ENCODE measurements around the gene KCNK15. TPM values are rescaled to one million over a fixed set of nuclear protein-coding genes. Genes with fewer than 3 reads are reported as not detected.

The KCNK15 gene
- total RNA-seq, 6 experiments from 2014 or later, result 0.07 to 0.28 (median 0.21) TPM; not detected in 1

- Mint-ChIP-seq H3K27ac (peak overlapping the region; percentile 54), H3K4me3 (no peak overlapping the region), H3K4me1 (ENCODE audit: low read depth) (peaks cover 70% of the 10 kb centered on the region), H3K27me3 (ENCODE audit: insufficient read depth) (peaks cover 3% of the 10 kb centered on the region), H3K9me3 (peaks cover 3% of the 10 kb centered on the region; the same call in 1 of the 2 replicates), H3K36me3 (ENCODE audit: low read depth) (0 out of 2 replicates have a peak, but pooled peaks cover 6% of the 10 kb centered on the region)
- DNase-seq, result no peak
- no peak for TF ChIP-seq CTCF (IDR thresholded peaks at IDR 0.05)
Observed at GRCh38 chr20:44701118-44701857, 44.4 kb upstream of the KCNK15 start.

DNA sequence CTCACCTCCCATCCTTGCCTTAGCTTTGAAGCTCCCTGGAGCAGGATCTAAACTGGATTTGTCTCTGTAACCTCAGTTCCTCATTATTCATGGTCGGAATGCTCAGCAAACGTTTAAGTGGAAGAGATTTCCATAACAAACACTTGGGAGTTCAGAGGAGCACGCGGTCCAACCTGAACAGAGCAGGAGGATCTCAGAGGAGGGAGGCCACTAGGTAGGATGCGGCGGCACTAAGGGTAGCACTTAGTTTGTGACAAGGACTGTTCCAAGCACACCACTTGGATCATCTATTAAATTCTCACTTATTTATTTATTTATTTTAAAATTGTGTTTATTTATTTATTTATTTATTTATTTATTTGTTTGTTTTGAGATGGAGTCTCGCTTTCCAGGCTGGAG, 43.8 kb upstream of the KCNK15 start:
- Mint-ChIP-seq H3K27ac (no peak overlapping the region), H3K4me1 (ENCODE audit: low read depth) (peaks cover 70% of the 10 kb centered on the region), H3K4me3 (no peak overlapping the region), H3K36me3 (ENCODE audit: low read depth) (0 out of 2 replicates have a peak, but pooled peaks cover 6% of the 10 kb centered on the region), H3K9me3 (no peaks in the 10 kb centered on the region), H3K27me3 (ENCODE audit: insufficient read depth) (peaks cover 3% of the 10 kb centered on the region)
- no peak for TF ChIP-seq CTCF (IDR thresholded peaks at IDR 0.05)
- DNase-seq, result no peak

GRCh38 chr20:44702776-44703175, 42.9 kb upstream of the KCNK15 start:
- Mint-ChIP-seq H3K9me3 (no peaks in the 10 kb centered on the region), H3K27me3 (ENCODE audit: insufficient read depth) (peaks cover 3% of the 10 kb centered on the region), H3K4me1 (ENCODE audit: low read depth) (peaks cover 67% of the 10 kb centered on the region), H3K27ac (no peak overlapping the region), H3K4me3 (no peak overlapping the region; the same call in 1 of the 2 replicates), H3K36me3 (ENCODE audit: low read depth) (no peaks in the 10 kb centered on the region)
- no peak for DNase-seq
- TF ChIP-seq CTCF (IDR thresholded peaks at IDR 0.05), result no peak

DNA sequence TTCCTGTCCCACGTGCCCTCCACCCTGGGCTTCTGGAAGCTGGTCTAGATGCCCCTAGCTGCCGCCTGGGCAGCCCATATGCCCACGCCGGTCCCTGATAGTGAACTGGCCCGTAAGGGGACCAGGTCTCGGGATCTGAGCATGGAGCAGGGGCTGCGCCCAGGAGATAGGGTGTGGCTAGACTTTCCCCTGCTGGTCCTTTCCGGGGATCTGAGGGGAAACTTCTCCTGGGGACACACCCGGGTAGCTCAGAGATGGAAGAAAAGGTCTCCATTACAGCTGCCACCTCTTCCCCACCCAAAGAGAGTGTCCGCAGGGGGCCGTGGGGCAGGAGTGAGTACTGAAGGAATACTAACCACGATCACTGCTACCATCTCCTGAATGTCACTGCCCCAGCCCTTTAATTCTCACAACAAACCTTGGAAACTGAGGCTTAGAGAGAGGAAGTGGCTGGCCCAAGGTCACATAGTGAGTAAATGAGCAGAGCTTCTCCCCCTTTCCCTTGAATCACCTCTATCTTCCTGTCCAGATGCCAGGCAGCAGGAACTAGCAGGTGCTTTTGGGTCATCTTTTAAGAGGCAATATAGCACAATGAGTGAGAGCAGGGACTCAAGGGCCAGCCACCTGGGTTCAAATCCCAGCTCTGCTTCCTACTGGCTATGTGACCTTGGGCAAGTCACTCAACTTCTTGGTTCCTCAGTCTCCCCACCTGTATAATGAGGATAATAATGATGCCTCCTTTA, 42.3 kb upstream of the KCNK15 start:
- Mint-ChIP-seq H3K4me3 (no peak overlapping the region; the same call in 1 of the 2 replicates), H3K27ac (peak overlapping the region; percentile 7; the same call in 1 of the 2 replicates), H3K36me3 (ENCODE audit: low read depth) (no peaks in the 10 kb centered on the region), H3K9me3 (no peaks in the 10 kb centered on the region), H3K27me3 (ENCODE audit: insufficient read depth) (peaks cover 3% of the 10 kb centered on the region), H3K4me1 (ENCODE audit: low read depth) (peaks cover 63% of the 10 kb centered on the region)
- DNase-seq, result no peak
- no peak for TF ChIP-seq CTCF (IDR thresholded peaks at IDR 0.05)

DNA sequence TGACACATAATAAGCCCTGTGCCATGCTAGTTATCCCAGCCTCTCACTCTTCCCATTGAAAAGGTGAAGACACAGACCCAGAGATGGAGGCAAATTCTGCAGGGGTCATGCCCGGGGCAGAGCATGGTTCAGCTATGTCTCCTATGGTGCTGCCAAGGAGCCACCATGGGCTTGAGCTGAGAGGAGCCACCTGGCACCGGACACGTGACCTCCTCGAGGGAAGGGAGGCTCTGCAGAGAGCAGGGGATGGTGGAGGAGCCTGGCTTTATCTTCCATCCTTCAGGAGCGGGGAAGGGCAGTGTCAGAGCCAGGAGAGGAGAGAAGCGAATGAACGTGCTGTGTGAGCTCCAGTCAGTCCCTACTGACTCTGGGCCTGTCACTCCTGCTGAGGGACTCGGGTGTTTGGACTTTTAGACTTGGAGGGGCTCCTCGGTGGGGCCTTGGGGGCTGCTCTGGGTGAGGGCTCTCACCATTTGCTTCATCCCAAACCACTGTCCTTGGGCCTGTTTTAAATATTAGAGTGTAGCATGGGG, 41.6 kb upstream of the KCNK15 start:
- no peak overlapping the region; the same call in 1 of the 2 replicates for H3K4me3 Mint-ChIP-seq
- DNase-seq, result no peak
- H3K27me3 Mint-ChIP-seq (ENCODE audit: insufficient read depth), result peaks cover 3% of the 10 kb centered on the region
- no peak for TF ChIP-seq CTCF (IDR thresholded peaks at IDR 0.05)
- no peaks in the 10 kb centered on the region for H3K9me3 Mint-ChIP-seq
- H3K36me3 Mint-ChIP-seq (ENCODE audit: low read depth), result no peaks in the 10 kb centered on the region
- peak overlapping the region; percentile 7 for H3K27ac Mint-ChIP-seq
- H3K4me1 Mint-ChIP-seq (ENCODE audit: low read depth), result peaks cover 61% of the 10 kb centered on the region

Data from HFFc6 (cell line).